HepG2 (cell line): ENCODE results near the gene HTATIP2.

Source experiments
- CTCF ChIP-seq: sonication (generic); formaldehyde crosslinking; IDR thresholded peaks from 2 replicates; pipeline ENCODE4 v1.5.0; 2020; ENCODE audit warnings: mild to moderate bottlenecking, missing genetic modification reagents, moderate library complexity
- KDM5B ChIP-seq: sonication (generic); formaldehyde crosslinking; IDR thresholded peaks from 2 replicates; pipeline ENCODE4 v1.4.0; 2020; ENCODE audit warnings: missing genetic modification reagents, mild to moderate bottlenecking, borderline replicate concordance
- SMAD1 ChIP-seq: sonication (generic); formaldehyde crosslinking; IDR thresholded peaks from 2 replicates; pipeline ENCODE4 v1.4.0; 2020; ENCODE audit warnings: missing genetic modification reagents, low read depth, mild to moderate bottlenecking, borderline replicate concordance

- no peak for TF ChIP-seq KDM5B (CRISPR knock-in tag)
- no peak for TF ChIP-seq CTCF (CRISPR knock-in tag)
- no peak for TF ChIP-seq SMAD1
Measured at GRCh38 chr11:20421946-20422345, 58.4 kb downstream of the HTATIP2 start.
